ENCODE measurements around the gene LAMC1. TPM values are rescaled to one million over a fixed set of nuclear protein-coding genes. Genes with fewer than 3 reads are reported as not detected.

Gene LAMC1
- total and polyA plus RNA-seq, 2 donors (not counting 1 experiment from before 2014, with no cell fraction given) = 408 to 604 TPM

- Histone ChIP-seq H3K9ac (ENCODE audit: insufficient read depth, low read length) (no peak overlapping the region), H3K4me3 (replicated peaks in 1 of 4; ENCODE audit: control extremely low read depth in 1 of 4, insufficient read depth in 1 of 4, low read depth in 3 of 4, low read length in 4 of 4) (no peak overlapping the region), H2AFZ (ENCODE audit: low read length) (no peak overlapping the region), H3K4me2 (ENCODE audit: extremely low read depth, insufficient read depth, low read length) (no peak overlapping the region), H3K79me2 (ENCODE audit: control insufficient read depth, insufficient read depth, low read length) (peaks cover 87% of the 10 kb centered on the region), H3K4me1 (ENCODE audit: control insufficient read depth, extremely low read depth, insufficient read depth, low read length) (peaks cover 24% of the 10 kb centered on the region), H3K27ac (ENCODE audit: insufficient read depth, low read length) (no peak overlapping the region), H3K36me3 (ENCODE audit: control insufficient read depth, insufficient read depth, low read length) (peaks cover 4% of the 10 kb centered on the region), H3K27me3 (ENCODE audit: control insufficient read depth, insufficient read depth, low read length) (no peaks in the 10 kb centered on the region), H3K9me3 (ENCODE audit: control insufficient read depth, insufficient read depth, low read depth, low read length) (no peaks in the 10 kb centered on the region), H4K20me1 (ENCODE audit: control insufficient read depth, extremely low read depth, insufficient read depth, low read length) (no peaks in the 10 kb centered on the region)
- DNase-seq (ENCODE audit: low read depth in 2 of 2) = peak in 1 of 2 donors; percentile 53
- TF ChIP-seq EZH2 (IDR thresholded peaks at IDR 0.05; ENCODE audit: low read length, missing control alignments) = no peak
- TF ChIP-seq CTCF (conservative IDR thresholded peaks at IDR 0.05 in 1 of 2, IDR thresholded peaks at IDR 0.05 in 1 of 2; ENCODE audit: low read depth in 1 of 2, low read length in 2 of 2) = no peak
These were observed 77.9 kb downstream of the LAMC1 start for GRCh38 chr1:183101081-183101480.

GRCh38 chr1:183101841-183102276 is 78.6 kb downstream of the LAMC1 start:
- Histone ChIP-seq H3K36me3 (ENCODE audit: control insufficient read depth, insufficient read depth, low read length) (peaks cover 4% of the 10 kb centered on the region), H3K4me3 (replicated peaks in 1 of 4; ENCODE audit: control extremely low read depth in 1 of 4, insufficient read depth in 1 of 4, low read depth in 3 of 4, low read length in 4 of 4) (no peak overlapping the region), H3K4me1 (ENCODE audit: control insufficient read depth, extremely low read depth, insufficient read depth, low read length) (peaks cover 25% of the 10 kb centered on the region), H3K4me2 (ENCODE audit: extremely low read depth, insufficient read depth, low read length) (no peak overlapping the region), H4K20me1 (ENCODE audit: control insufficient read depth, extremely low read depth, insufficient read depth, low read length) (no peaks in the 10 kb centered on the region), H3K27me3 (ENCODE audit: control insufficient read depth, insufficient read depth, low read length) (no peaks in the 10 kb centered on the region), H2AFZ (ENCODE audit: low read length) (no peak overlapping the region), H3K9ac (ENCODE audit: insufficient read depth, low read length) (no peak overlapping the region), H3K9me3 (ENCODE audit: control insufficient read depth, insufficient read depth, low read depth, low read length) (no peaks in the 10 kb centered on the region), H3K79me2 (ENCODE audit: control insufficient read depth, insufficient read depth, low read length) (peaks cover 87% of the 10 kb centered on the region), H3K27ac (ENCODE audit: insufficient read depth, low read length) (no peak overlapping the region)
- no peak for DNase-seq (ENCODE audit: low read depth in 2 of 2)
- TF ChIP-seq CTCF (conservative IDR thresholded peaks at IDR 0.05 in 1 of 2, IDR thresholded peaks at IDR 0.05 in 1 of 2; ENCODE audit: low read depth in 1 of 2, low read length in 2 of 2) = no peak
- no peak for TF ChIP-seq EZH2 (IDR thresholded peaks at IDR 0.05; ENCODE audit: low read length, missing control alignments)

GRCh38 chr1:183103147-183103546 is 79.9 kb downstream of the LAMC1 start:
- Histone ChIP-seq H3K27me3 (ENCODE audit: control insufficient read depth, insufficient read depth, low read length) (no peaks in the 10 kb centered on the region), H3K4me3 (replicated peaks in 1 of 4; ENCODE audit: control extremely low read depth in 1 of 4, insufficient read depth in 1 of 4, low read depth in 3 of 4, low read length in 4 of 4) (no peak overlapping the region), H3K27ac (ENCODE audit: insufficient read depth, low read length) (no peak overlapping the region), H3K4me2 (ENCODE audit: extremely low read depth, insufficient read depth, low read length) (no peak overlapping the region), H3K9ac (ENCODE audit: insufficient read depth, low read length) (no peak overlapping the region), H4K20me1 (ENCODE audit: control insufficient read depth, extremely low read depth, insufficient read depth, low read length) (no peaks in the 10 kb centered on the region), H3K9me3 (ENCODE audit: control insufficient read depth, insufficient read depth, low read depth, low read length) (no peaks in the 10 kb centered on the region), H2AFZ (ENCODE audit: low read length) (no peak overlapping the region), H3K79me2 (ENCODE audit: control insufficient read depth, insufficient read depth, low read length) (peaks cover 87% of the 10 kb centered on the region), H3K36me3 (ENCODE audit: control insufficient read depth, insufficient read depth, low read length) (peaks cover 4% of the 10 kb centered on the region), H3K4me1 (ENCODE audit: control insufficient read depth, extremely low read depth, insufficient read depth, low read length) (peaks cover 19% of the 10 kb centered on the region)
- no peak for TF ChIP-seq EZH2 (IDR thresholded peaks at IDR 0.05; ENCODE audit: low read length, missing control alignments)
- TF ChIP-seq CTCF (conservative IDR thresholded peaks at IDR 0.05 in 1 of 2, IDR thresholded peaks at IDR 0.05 in 1 of 2; ENCODE audit: low read depth in 1 of 2, low read length in 2 of 2) = no peak
- no peak for DNase-seq (ENCODE audit: low read depth in 2 of 2)

Data from fibroblast of lung (primary cell).